Stimulated activated CD8-positive, alpha-beta memory T cell treated with anti-CD3 and anti-CD28 coated beads, Interleukin-15, amount 100 ng/mL, for 4 hours (primary cell): ENCODE data around the gene GPR176.

Experiments used
- DNase-seq, 2 donors: peaks; one replicate each; pipeline ENCODE4 v3.0.0-alpha.2; 2020; ENCODE audit warnings: low read depth in 2 of 2

The GPR176 gene

GRCh38 chr15:39783244-39783820 is 136.7 kb downstream of the GPR176 start:
- no peak for DNase-seq

- peak; percentile 89 to 90 for DNase-seq
Measured at GRCh38 chr15:39782441-39783138, 137.5 kb downstream of the GPR176 start, which contains the start of gene FSIP1. Gene FSIP1 (minus strand): TSS chr15:39782841. CDS start chr15:39776524, 6,317 bp downstream.

- no peak for DNase-seq
Measured at GRCh38 chr15:39781967-39782302, 138.1 kb downstream of the GPR176 start.

GRCh38 chr15:39781147-39781966 is 138.7 kb downstream of the GPR176 start:
- no peak for DNase-seq

GRCh38 chr15:39778021-39778420 is 142.0 kb downstream of the GPR176 start:
- DNase-seq, result no peak

- no peak for DNase-seq
Measured at GRCh38 chr15:39777496-39777895, 142.6 kb downstream of the GPR176 start.

- DNase-seq, result no peak
Measured at GRCh38 chr15:39776068-39776467, 144.0 kb downstream of the GPR176 start.

- peak in 1 of 2 donors; percentile 3 for DNase-seq
Measured at GRCh38 chr15:39774688-39775267, 145.3 kb downstream of the GPR176 start.

GRCh38 chr15:39770748-39771689 is 149.0 kb downstream of the GPR176 start:
- no peak for DNase-seq

GRCh38 chr15:39767921-39768320 is 152.1 kb downstream of the GPR176 start:
- no peak for DNase-seq

- no peak for DNase-seq
Measured at GRCh38 chr15:39761006-39761405, 159.1 kb downstream of the GPR176 start.

GRCh38 chr15:39756806-39757522 is 163.1 kb downstream of the GPR176 start:
- DNase-seq, result no peak

GRCh38 chr15:39752991-39753390 is 167.1 kb downstream of the GPR176 start:
- DNase-seq, result no peak

GRCh38 chr15:39752246-39752645 is 167.8 kb downstream of the GPR176 start:
- DNase-seq, result no peak
